Nucleus accumbens (tissue), 56 donors: ENCODE measurements around the gene DAB1.

Experiments
- DNase-seq, 56 donors: peaks; one replicate each; lab custom pipeline; 2025; lab: John Stamatoyannopoulos, UW

The DAB1 gene

GRCh38 chr1:57325536-57325935, 98.3 kb downstream of the DAB1 start:
- DNase-seq, result no peak

GRCh38 chr1:57325117-57325516, 98.7 kb downstream of the DAB1 start:
- DNase-seq, result no peak

GRCh38 chr1:57324388-57324787, 99.5 kb downstream of the DAB1 start:
- no peak for DNase-seq

- no peak for DNase-seq
These were observed 102.1 kb downstream of the DAB1 start for GRCh38 chr1:57321776-57322175.

GRCh38 chr1:57319791-57320190, 104.1 kb downstream of the DAB1 start:
- DNase-seq, result no peak

GRCh38 chr1:57319165-57319564, 104.7 kb downstream of the DAB1 start:
- no peak for DNase-seq

- DNase-seq, result no peak
These were observed 107.0 kb downstream of the DAB1 start for GRCh38 chr1:57316861-57317260.

- DNase-seq, result no peak
These were observed 107.6 kb downstream of the DAB1 start for GRCh38 chr1:57316291-57316690.

GRCh38 chr1:57312869-57313268, 111.0 kb downstream of the DAB1 start:
- DNase-seq, result no peak

GRCh38 chr1:57311411-57311810, 112.4 kb downstream of the DAB1 start:
- DNase-seq, result no peak

- DNase-seq, result no peak
These were observed 112.9 kb downstream of the DAB1 start for GRCh38 chr1:57311006-57311405.

- DNase-seq, result no peak
These were observed 114.2 kb downstream of the DAB1 start for GRCh38 chr1:57309630-57310029.

- DNase-seq, result no peak
These were observed 116.3 kb downstream of the DAB1 start for GRCh38 chr1:57307392-57308170.

- no peak for DNase-seq
These were observed 119.3 kb downstream of the DAB1 start for GRCh38 chr1:57304591-57304990.

GRCh38 chr1:57302812-57303596, 120.9 kb downstream of the DAB1 start:
- DNase-seq, result no peak

- DNase-seq, result no peak
These were observed 123.7 kb downstream of the DAB1 start for GRCh38 chr1:57300186-57300585.

- no peak for DNase-seq
These were observed 127.1 kb downstream of the DAB1 start for GRCh38 chr1:57296726-57297250.

GRCh38 chr1:57295326-57295725, 128.5 kb downstream of the DAB1 start:
- no peak for DNase-seq

GRCh38 chr1:57294177-57294576, 129.7 kb downstream of the DAB1 start:
- no peak for DNase-seq

GRCh38 chr1:57293214-57293613, 130.6 kb downstream of the DAB1 start:
- DNase-seq, result no peak

GRCh38 chr1:57289781-57290180, 134.1 kb downstream of the DAB1 start:
- no peak for DNase-seq

- DNase-seq, result no peak
These were observed 137.9 kb downstream of the DAB1 start for GRCh38 chr1:57285992-57286391.
